Liver (tissue), 9 donors: ENCODE measurements around the gene PRRG4. TPM values are rescaled to one million over a fixed set of nuclear protein-coding genes. Genes with fewer than 3 reads are reported as not detected.

ENCODE experiments used
- DNase-seq: peaks from one replicate; pipeline ENCODE4 v3.0.0-alpha.2; 2017; ENCODE audit warnings: low spot score
- H3K27ac ChIP-seq, 2 donors: one replicate each; pipeline ENCODE4 v1.7.0; 2013; ENCODE audit warnings: inconsistent platforms in 2 of 2, low read length in 2 of 2, control low read depth in 1 of 2, low read depth in 1 of 2, mild to moderate bottlenecking in 1 of 2
- H3K27me3 ChIP-seq, 4 donors: one replicate each; pipeline versions ENCODE4 v1.6.1 to v1.7.0; 2013; ENCODE audit warnings: low read length in 3 of 4, inconsistent platforms in 1 of 4, mild to moderate bottlenecking in 1 of 4, moderate library complexity in 1 of 4; ENCODE audit not compliant: control insufficient read depth in 4 of 4, insufficient read depth in 4 of 4
- H3K36me3 ChIP-seq, 4 donors: one replicate each; pipeline versions ENCODE4 v1.6.1 to v1.7.0; 2013; ENCODE audit warnings: low read length in 3 of 4, mild to moderate bottlenecking in 3 of 4, low read depth in 1 of 4, moderate library complexity in 1 of 4; ENCODE audit not compliant: control insufficient read depth in 4 of 4, insufficient read depth in 3 of 4
- H3K4me1 ChIP-seq, 4 donors: one replicate each; pipeline versions ENCODE4 v1.6.1 to v1.7.0; 2013; ENCODE audit warnings: low read length in 3 of 4, mild to moderate bottlenecking in 3 of 4, moderate library complexity in 1 of 4; ENCODE audit not compliant: control insufficient read depth in 4 of 4, insufficient read depth in 4 of 4
- H3K4me3 ChIP-seq, 3 donors: one replicate each; pipeline versions ENCODE4 v1.6.1 to v1.7.0; 2013; ENCODE audit warnings: low read length in 3 of 3, control low read depth in 1 of 3, low read depth in 1 of 3, mild to moderate bottlenecking in 1 of 3
- H3K9ac ChIP-seq, 2 donors: one replicate each; pipeline ENCODE4 v1.7.0; 2013; ENCODE audit warnings: low read length in 2 of 2, mild to moderate bottlenecking in 2 of 2, moderate library complexity in 2 of 2, control low read depth in 1 of 2, low read depth in 1 of 2
- H3K9me3 ChIP-seq, 4 donors: one replicate each; pipeline versions ENCODE4 v1.6.1 to v1.7.0; 2013; ENCODE audit warnings: low read length in 3 of 4; ENCODE audit not compliant: control insufficient read depth in 4 of 4
- CTCF ChIP-seq: fragments of 150-350 bp; IDR thresholded peaks from 2 replicates; pipeline ENCODE4 v1.5.1; 2017; ENCODE audit warnings: improper control_type of control experiment, low read depth, low read length; ENCODE audit not compliant: missing input control
- EGR1 ChIP-seq, 2 donors: IDR thresholded peaks; 2 replicates each; pipeline ENCODE4 v1.6.1; 2016 to 2018; ENCODE audit warnings: antibody characterized with exemption in 2 of 2, low read depth in 2 of 2
- FOXA1 ChIP-seq: IDR thresholded peaks from 2 replicates; pipeline ENCODE4 v1.6.1; 2016; ENCODE audit warnings: antibody characterized with exemption
- FOXA2 ChIP-seq: IDR thresholded peaks from 2 replicates; pipeline ENCODE4 v1.6.1; 2016; ENCODE audit warnings: antibody characterized with exemption
- GABPA ChIP-seq, 2 donors: IDR thresholded peaks in 1 of 2; conservative IDR thresholded peaks in 1 of 2; 2 replicates each; pipeline ENCODE4 v1.6.1; 2016; ENCODE audit warnings: antibody characterized with exemption in 2 of 2, mild to moderate bottlenecking in 1 of 2, moderate library complexity in 1 of 2
- HNF4A ChIP-seq, 2 donors: conservative IDR thresholded peaks; 2 replicates each; pipeline ENCODE4 v1.6.1; 2016; ENCODE audit warnings: antibody characterized with exemption in 2 of 2, mild to moderate bottlenecking in 2 of 2
- JUND ChIP-seq, 2 donors: IDR thresholded peaks; 2 replicates each; pipeline ENCODE4 v1.6.1; 2016; ENCODE audit warnings: antibody characterized with exemption in 2 of 2
- MAX ChIP-seq: IDR thresholded peaks from 2 replicates; pipeline ENCODE4 v1.6.1; 2016; ENCODE audit warnings: antibody characterized with exemption
- RAD21 ChIP-seq, 2 donors: IDR thresholded peaks; 2 replicates each; pipeline ENCODE4 v1.6.1; 2016; ENCODE audit warnings: antibody characterized with exemption in 2 of 2, mild to moderate bottlenecking in 2 of 2
- REST ChIP-seq: IDR thresholded peaks from 2 replicates; pipeline ENCODE4 v1.6.1; 2016; ENCODE audit warnings: antibody characterized with exemption, mild to moderate bottlenecking
- RXRA ChIP-seq, 2 donors: IDR thresholded peaks; 2 replicates each; pipeline ENCODE4 v1.6.1; 2017 to 2018; ENCODE audit warnings: antibody characterized with exemption in 2 of 2, mild to moderate bottlenecking in 1 of 2
- SP1 ChIP-seq: IDR thresholded peaks from 2 replicates; pipeline ENCODE4 v1.6.1; 2018; ENCODE audit warnings: antibody characterized with exemption, mild to moderate bottlenecking
- YY1 ChIP-seq: IDR thresholded peaks from 2 replicates; pipeline ENCODE4 v1.6.1; 2016; ENCODE audit warnings: antibody characterized with exemption, mild to moderate bottlenecking
- WGBS: extraction: QIAGEN DNeasy Blood & Tissue Kit; methylation state at CpG from one replicate; pipeline ENCODE4 v1.1.7; 2013; 5-methylcytosine and 5-hydroxymethylcytosine counted together
- polyA plus RNA-seq, 2 donors: library from polyadenylated mRNA; stranded (reverse) in 1 of 2; unstranded in 1 of 2; fragments of 200-250 nt in 1 of 2; fragments of >200 nt in 1 of 2; fragmentation: Nextera tagmentation in 1 of 2; extraction: Ambion mirVana in 1 of 2; gene quantifications; one replicate each; pipeline versions ENCODE4 v1.2.1 to v1.2.3, GENCODE V29; 2013 to 2015
- total RNA-seq, 2 donors: library from RNA; depleted of rRNA; stranded (reverse); fragments of >200 nt; gene quantifications; one replicate each; pipeline ENCODE4 v1.2.3, GENCODE V29; 2014
- TF ChIP-seq, protein P1 (sequence below): IDR thresholded peaks from 2 replicates; pipeline ENCODE4 v1.6.1; 2016; ENCODE audit warnings: antibody characterized with exemption
- donor health status: healthy.
- donor health status: healthy.
- donor health status: healthy.
- donor health status: healthy.
- donor health status: healthy.

The PRRG4 gene
- total and polyA plus RNA-seq, 4 donors: 3.4 to 12.0 (median 5.9) TPM

GRCh38 chr11:32849761-32850160, 20.0 kb downstream of the PRRG4 start:
- no peak overlapping the region for H3K4me3 ChIP-seq
- no peak overlapping the region for H3K27ac ChIP-seq
- no peaks in the 10 kb centered on the region for H3K27me3 ChIP-seq
- TF ChIP-seq, protein P1, sequence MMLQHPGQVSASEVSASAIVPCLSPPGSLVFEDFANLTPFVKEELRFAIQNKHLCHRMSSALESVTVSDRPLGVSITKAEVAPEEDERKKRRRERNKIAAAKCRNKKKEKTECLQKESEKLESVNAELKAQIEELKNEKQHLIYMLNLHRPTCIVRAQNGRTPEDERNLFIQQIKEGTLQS: no peak
- no peak for TF ChIP-seq YY1
- TF ChIP-seq RAD21 (IDR thresholded peaks at IDR 0.05): no peak
- no peak for TF ChIP-seq JUND (IDR thresholded peaks at IDR 0.05)
- no peak for TF ChIP-seq HNF4A (conservative IDR thresholded peaks at IDR 0.05)
- TF ChIP-seq RXRA (IDR thresholded peaks at IDR 0.05): no peak
- no peak for TF ChIP-seq CTCF
- TF ChIP-seq SP1: no peak
- no peak for TF ChIP-seq REST
- TF ChIP-seq GABPA (IDR thresholded peaks at IDR 0.05 in 1 of 2, conservative IDR thresholded peaks at IDR 0.05 in 1 of 2): no peak
- H3K9ac ChIP-seq: no peak overlapping the region
- DNase-seq: no peak
- H3K9me3 ChIP-seq: no peaks in the 10 kb centered on the region
- H3K4me1 ChIP-seq: no peaks in the 10 kb centered on the region
- 87% methylated on average over 1 of the region's 1 CpG for WGBS
- peaks cover 3 to 12% (median 5%) of the 10 kb centered on the region in 4 donors for H3K36me3 ChIP-seq

DNA sequence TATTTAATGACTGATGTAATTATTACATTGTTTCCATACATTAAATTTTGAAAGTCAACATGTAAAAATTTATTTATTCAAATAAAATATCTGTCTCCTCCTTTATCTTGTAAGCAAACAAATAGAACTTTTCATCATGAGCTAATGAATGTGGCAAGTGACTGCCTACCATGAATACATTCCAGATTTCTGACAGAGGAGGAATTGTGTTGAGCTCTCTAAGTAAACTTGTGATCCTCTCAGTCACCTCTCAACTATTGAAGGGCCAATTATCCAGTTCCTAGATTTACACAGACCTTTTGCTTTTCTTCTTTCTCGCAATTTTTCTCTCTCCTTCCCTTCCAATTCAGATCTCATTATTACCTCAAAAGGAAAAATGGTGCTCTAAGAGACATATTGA, 21.5 kb downstream of the PRRG4 start:
- Histone ChIP-seq H3K4me1 (peaks cover 0 to 6% (median 4%) of the 10 kb centered on the region in 4 donors), H3K27ac (no peak overlapping the region), H3K9me3 (no peaks in the 10 kb centered on the region), H3K4me3 (no peak overlapping the region), H3K27me3 (no peaks in the 10 kb centered on the region), H3K9ac (no peak overlapping the region), H3K36me3 (peaks cover 3 to 11% (median 5%) of the 10 kb centered on the region in 4 donors)
- DNase-seq: no peak
- no peak for TF ChIP-seq HNF4A (conservative IDR thresholded peaks at IDR 0.05)
- no peak for TF ChIP-seq RAD21 (IDR thresholded peaks at IDR 0.05)
- TF ChIP-seq JUND (IDR thresholded peaks at IDR 0.05): no peak
- TF ChIP-seq EGR1 (IDR thresholded peaks at IDR 0.05; ENCODE audit: low read depth in 2 of 2): no peak
- TF ChIP-seq FOXA1: no peak
- TF ChIP-seq RXRA (IDR thresholded peaks at IDR 0.05): no peak
- TF ChIP-seq YY1: no peak
- no peak for TF ChIP-seq MAX
- no peak for TF ChIP-seq SP1
- no peak for TF ChIP-seq FOXA2
- 93% methylated on average over 1 of the region's 1 CpG for WGBS
